ENCODE data around the gene MIEN1.
A peak's percentile ranks its signal among the peaks of the same experiment; 100 is the strongest.
"Not testable (repeated sequence)": the region's sequence is repeated elsewhere in the genome, so short reads cannot be mapped to it uniquely, and the experiment has no call there.

Gene MIEN1

GRCh38 chr17:39716073-39716818, 14.1 kb downstream of the MIEN1 start:
- DNase-seq (ENCODE audit: low read depth): no peak

DNA sequence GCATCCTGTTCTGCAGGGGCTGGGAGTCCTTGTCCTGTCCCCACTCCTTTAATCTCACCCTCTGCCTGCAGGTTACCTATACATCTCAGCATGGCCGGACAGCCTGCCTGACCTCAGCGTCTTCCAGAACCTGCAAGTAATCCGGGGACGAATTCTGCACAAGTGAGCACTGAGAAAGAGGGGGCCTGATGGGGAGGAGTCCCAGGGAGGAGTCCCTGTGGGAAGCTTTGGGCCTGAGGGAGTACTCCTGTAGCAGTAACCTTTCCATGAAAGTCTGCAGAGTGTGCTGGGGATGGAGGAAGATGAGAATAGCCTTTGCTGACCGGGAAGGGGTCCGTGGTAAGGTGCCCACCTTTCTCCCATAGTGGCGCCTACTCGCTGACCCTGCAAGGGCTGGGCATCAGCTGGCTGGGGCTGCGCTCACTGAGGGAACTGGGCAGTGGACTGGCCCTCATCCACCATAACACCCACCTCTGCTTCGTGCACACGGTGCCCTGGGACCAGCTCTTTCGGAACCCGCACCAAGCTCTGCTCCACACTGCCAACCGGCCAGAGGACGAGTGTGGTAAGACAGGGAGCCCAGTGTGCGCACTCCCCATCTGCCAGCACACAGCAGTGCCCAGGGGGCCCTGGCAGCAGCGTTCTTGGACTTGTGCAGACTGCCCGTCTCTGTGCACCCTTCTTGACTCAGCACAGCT, 14.8 kb downstream of the MIEN1 start:
- no peak for DNase-seq (ENCODE audit: low read depth)

DNA sequence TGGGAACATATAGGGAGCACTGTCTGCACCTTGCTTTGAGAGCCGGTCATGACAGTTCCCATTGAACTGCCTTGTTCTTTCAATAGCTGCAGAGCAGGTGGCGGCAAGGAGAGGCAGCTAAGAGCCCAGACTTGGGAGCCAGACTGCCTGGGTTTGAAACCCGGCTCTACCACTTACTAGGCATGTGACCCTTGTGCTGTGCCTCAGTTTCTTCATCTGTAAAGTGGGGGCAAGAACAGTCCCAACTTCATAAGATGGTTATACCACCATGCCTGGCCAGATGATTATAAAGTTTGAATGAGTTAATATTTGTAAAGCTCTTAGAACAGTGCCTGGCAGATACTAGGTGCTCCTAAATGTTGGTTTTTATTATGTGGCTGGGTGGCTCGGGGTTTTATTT, 16.1 kb downstream of the MIEN1 start:
- DNase-seq (ENCODE audit: low read depth): no peak

DNA sequence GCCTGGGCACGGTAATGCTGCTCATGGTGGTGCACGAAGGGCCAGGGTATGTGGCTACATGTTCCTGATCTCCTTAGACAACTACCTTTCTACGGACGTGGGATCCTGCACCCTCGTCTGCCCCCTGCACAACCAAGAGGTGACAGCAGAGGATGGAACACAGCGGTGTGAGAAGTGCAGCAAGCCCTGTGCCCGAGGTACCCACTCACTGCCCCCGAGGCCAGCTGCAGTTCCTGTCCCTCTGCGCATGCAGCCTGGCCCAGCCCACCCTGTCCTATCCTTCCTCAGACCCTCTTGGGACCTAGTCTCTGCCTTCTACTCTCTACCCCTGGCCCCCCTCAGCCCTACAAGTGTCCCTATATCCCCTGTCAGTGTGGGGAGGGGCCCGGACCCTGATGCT, 18.5 kb downstream of the MIEN1 start:
- no peak for DNase-seq (ENCODE audit: low read depth)

DNA sequence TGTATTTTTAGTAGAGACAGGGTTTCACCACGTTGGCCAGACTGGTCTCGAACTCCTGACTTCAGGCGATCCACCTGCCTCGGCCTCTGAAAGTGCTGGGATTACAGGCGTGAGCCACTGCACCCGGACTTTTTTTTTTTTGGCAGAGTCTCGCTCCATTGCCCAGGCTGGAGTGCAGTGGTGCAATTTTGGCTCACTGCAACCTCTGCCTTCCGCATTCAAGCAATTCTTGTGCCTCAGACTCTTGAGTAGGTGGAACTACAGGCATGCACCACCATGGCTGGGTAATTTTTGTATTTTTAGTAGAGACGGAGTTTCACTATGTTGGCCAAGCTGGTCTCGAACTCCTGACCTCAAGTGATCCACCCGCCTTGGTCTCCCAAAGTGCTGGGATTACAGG, 19.3 kb downstream of the MIEN1 start:
- not testable (repeated sequence) for DNase-seq (ENCODE audit: low read depth)

DNA sequence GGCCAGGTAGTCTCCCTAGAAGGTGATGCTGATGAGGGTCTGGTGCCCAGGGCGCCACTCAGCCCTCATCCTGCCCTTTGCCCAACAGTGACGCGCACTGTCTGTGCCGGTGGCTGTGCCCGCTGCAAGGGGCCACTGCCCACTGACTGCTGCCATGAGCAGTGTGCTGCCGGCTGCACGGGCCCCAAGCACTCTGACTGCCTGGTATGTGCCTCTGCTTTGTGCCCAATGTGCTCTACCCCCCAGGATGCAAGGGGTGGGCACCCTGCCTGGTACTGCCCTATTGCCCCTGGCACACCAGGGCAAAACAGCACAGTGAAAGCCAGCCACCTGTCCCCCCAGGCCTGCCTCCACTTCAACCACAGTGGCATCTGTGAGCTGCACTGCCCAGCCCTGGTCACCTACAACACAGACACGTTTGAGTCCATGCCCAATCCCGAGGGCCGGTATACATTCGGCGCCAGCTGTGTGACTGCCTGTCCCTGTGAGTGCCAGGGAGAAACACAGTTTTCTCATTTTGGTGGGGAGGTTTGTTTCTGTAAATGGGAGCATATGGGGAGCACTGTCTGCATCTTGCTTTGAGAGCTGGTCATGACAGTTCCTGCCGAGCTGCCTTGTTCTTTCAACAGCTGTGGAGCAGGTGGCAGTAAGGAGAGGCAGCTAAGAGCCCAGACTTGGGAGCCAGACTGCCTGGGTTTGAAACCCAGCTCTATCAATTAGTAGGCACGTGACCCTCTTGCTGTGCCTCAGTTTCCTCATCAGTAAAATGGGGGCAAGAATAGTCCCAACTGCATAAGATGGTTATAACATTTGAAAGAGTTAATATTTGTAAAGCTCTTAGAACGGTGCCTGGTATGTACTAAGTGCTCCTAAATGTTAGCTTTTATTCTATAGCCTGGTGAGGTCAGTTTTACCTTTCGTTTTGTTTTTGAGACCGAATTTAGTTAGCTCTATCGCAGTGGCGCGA, 20.1 kb downstream of the MIEN1 start:
- no peak for DNase-seq (ENCODE audit: low read depth)

GRCh38 chr17:39709319-39709997, 20.9 kb downstream of the MIEN1 start:
- DNase-seq (ENCODE audit: low read depth): no peak

DNA sequence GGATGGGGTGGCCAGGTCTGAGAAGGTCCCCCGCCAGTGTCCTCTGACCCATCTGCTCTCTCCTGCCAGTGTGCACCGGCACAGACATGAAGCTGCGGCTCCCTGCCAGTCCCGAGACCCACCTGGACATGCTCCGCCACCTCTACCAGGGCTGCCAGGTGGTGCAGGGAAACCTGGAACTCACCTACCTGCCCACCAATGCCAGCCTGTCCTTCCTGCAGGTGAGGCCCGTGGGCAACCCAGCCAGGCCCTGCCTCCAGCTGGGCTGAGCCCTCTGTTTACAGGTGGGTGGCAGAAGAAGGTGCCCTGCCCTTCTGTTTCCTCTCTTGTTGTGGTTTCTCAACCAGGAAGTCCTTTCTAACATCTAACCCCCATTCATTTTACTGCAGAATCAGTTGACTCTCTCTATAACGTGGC, 23.4 kb downstream of the MIEN1 start:
- no peak for DNase-seq (ENCODE audit: low read depth)

DNA sequence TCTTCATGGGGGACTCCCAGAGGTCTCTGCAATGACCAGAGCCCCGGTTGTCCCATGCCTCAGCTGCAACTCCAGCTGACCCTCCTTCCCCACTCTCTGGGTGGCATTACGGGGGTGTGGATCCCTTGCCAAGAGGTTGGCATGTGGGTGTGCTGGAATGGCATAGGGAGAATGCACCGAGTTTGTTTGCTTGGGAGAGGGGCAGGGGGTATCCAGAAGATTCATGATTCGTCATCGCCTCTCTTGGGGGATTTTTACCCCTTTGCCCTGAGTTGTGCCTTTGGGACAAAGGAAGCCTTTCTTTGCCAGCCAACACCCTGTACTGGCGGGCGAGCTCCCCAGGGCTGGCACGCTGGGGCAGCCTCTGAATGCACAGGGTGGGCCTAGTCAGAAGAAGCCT, 23.9 kb downstream of the MIEN1 start:
- no peak for DNase-seq (ENCODE audit: low read depth)

DNA sequence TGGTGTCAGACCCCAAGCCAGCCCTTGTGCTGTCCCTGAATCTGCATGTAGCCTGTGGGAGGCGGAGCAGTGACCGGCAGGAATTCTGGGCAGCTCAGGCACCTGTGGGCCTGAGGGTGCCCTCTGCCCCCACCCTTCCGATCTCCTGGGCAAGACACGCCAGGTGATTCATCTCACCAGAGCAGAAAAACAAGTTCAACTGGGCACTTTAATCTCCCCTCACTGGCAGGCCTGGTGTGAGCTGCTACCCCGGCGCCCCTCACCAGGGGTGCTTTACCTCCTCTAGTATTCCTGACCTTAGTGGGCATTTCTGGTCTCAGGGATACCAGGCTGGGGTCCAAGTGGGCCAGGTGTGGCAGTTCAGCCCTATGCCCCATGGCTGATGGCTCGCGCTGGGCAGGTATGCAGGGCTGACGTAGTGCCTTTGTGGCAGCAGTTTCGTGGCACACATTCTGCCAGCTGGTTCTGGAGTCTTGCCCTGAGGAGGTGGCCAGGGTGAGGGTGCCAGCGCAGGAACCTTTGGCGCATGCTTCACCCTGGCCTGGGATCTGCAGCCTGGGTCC, 24.5 kb downstream of the MIEN1 start:
- DNase-seq (ENCODE audit: low read depth): no peak

GRCh38 chr17:39704821-39705551, 25.3 kb downstream of the MIEN1 start:
- DNase-seq (ENCODE audit: low read depth): no peak

DNA sequence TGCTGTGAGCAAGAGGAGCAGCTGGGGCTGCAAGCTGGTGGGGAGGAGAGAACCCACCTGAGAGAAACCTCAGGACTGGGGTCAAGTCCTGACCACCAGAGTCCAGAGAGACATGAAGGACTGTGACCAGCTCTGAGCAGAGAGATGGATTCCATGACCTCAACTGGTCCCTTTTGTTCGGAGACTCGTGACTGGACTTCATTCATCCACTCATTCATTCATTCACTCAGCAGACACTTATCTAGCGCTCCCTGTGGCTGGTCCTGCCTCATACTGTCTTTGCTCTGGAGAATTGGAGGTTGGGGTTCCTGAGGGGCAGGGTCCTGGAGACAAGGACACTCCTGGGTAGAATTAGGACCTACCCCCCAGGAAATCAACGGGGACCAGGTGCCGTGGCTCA, 26.4 kb downstream of the MIEN1 start:
- no peak for DNase-seq (ENCODE audit: low read depth)

DNA sequence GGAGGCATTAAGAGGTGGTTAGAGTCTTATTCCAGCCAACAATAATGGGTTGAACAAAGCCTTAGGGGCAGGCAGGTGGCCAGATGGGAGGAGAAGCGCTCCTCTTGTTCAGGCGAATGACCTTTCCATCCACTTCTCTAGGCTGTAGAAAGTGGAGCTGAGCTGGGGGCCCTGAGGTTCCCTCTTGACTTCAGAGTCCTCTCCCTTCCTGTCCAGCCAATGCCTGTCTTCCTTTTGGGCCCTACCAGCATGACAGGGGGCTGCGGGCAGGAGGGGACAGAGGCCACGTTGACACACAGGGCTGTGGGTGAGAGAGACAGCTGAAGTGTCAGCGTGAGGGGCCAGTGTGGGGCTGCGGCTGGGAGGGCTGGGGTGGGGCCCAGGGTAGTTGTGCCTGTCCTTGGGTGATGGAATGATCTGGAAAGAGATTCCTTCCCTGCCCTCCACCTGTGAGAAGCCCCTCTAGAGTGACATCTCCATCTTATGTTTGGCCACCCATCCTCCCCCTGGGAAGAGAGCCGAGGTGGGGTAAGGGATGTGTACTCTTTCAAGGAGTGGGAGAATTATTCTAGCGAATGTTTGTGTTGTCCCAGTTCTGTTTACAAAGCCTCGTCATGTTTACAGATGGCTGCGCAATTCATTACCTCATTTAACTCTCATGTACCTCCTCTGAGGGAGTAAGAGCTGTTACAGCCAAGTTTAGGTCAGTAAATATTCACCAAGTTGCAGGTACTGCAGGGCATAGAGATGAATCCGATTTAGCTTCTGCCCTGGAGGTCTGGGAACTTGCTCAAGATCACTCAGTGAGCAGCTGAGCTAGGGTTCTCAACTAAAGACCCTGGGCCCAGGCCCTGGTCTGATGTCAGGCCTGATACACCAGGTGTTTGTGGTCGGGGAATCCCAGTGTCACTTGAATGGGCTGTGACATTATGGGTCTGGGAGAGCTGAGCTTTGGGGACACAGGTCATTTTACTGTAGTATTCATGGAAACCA, 27.1 kb downstream of the MIEN1 start:
- no peak for DNase-seq (ENCODE audit: low read depth)

- DNase-seq (ENCODE audit: low read depth): no peak
Observed at GRCh38 chr17:39701784-39702422, 28.4 kb downstream of the MIEN1 start.

DNA sequence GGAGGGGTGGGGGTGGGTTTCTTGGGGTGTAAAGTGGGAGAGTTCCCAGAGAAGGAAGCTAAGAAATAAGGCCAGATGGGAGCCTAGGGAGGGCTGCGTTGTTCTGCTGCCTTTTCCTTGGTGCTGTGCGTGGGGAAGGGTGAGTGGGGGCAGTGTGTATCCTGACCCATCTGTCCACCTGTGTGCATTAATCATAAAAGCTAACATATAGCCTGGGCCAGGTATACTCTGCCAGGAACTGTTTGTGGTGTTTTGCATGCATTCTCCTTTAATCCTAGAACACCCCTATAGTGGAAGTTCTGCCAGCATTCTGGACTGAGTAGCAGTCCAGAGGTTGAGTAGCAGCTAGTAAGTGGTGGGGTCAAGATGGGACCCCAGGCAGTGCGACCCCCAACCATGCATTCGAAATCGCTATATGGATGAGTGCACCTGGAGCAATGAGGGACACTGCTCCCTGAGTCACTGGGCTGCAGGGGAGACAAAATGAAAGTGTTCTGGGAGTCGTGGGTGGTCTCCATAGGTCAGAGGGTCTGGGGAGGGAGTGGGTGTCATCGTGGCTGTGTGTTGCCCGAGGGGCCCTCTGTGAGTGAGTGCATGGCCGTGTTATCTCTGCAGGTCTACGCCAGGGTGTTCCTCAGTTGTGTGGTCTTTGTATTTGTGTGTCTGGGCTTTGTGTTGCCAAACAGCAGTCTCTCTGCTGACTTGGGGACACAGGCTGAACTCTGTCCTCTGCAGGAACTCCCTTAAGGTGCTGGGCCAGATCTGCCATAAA, 29.1 kb downstream of the MIEN1 start:
- DNase-seq (ENCODE audit: low read depth): no peak

DNA sequence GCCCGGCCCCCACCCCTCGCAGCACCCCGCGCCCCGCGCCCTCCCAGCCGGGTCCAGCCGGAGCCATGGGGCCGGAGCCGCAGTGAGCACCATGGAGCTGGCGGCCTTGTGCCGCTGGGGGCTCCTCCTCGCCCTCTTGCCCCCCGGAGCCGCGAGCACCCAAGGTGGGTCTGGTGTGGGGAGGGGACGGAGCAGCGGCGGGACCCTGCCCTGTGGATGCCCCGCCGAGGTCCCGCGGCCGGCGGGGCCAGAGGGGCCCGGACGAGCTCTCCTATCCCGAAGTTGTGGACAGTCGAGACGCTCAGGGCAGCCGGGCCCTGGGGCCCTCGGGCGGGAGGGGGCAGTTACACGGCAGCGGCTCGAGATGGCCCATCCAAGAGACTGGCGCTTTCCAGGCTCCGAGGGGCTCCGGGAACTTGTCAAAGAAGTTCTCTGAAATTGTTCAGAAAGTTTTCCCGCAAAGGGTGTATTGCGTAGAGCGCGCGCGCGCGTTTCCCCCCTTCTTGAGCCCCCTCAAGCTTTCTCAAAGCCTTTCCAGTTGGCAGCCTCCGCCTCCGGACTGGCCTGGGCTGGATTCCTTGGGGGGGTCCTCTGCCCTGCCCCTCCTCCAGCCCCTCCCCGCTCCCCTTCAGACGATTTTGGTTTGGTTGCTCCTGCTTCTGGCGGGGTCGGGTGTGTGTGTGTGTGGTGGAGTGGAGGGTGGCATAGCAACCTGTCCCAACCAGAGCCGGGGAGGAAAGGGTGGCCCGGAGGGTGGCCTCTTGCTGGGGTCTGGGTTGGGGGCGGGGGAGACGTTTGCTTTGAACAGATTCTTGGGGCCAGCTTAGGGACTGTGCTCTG, 30.0 kb downstream of the MIEN1 start:
- DNase-seq (ENCODE audit: low read depth): no peak

DNA sequence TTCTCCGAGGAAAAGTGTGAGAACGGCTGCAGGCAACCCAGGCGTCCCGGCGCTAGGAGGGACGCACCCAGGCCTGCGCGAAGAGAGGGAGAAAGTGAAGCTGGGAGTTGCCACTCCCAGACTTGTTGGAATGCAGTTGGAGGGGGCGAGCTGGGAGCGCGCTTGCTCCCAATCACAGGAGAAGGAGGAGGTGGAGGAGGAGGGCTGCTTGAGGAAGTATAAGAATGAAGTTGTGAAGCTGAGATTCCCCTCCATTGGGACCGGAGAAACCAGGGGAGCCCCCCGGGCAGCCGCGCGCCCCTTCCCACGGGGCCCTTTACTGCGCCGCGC, 30.5 kb downstream of the MIEN1 start, which contains the start of gene ERBB2:
TSS of gene ERBB2 (plus strand) at position 247 of the 330 bp plus-strand sequence. CDS start 175 bp downstream, outside the sequence.
- peak; percentile 35 for DNase-seq (ENCODE audit: low read depth)
